Tibial nerve (tissue), 3 donors: Measurements from ENCODE around the gene ZNF184.

Source experiments
- CTCF ChIP-seq, 5 experiments: fragments of 200-600 bp in 3 of 5; fragments of 450-650 bp in 2 of 5; sonication (generic) in 3 of 5; IDR thresholded peaks; one replicate each; pipeline ENCODE4 v1.5.1; 2016 to 2019; ENCODE audit warnings: antibody characterized with exemption in 5 of 5, mild to moderate bottlenecking in 3 of 5, moderate library complexity in 2 of 5
- POLR2A ChIP-seq, 2 donors: fragments of 450-650 bp; IDR thresholded peaks; one replicate each; pipeline ENCODE4 v1.6.1; 2017; ENCODE audit warnings: antibody characterized with exemption in 2 of 2, mild to moderate bottlenecking in 2 of 2, moderate library complexity in 2 of 2

GRCh38 chr6:27414300-27414699 is 58.6 kb downstream of the ZNF184 start:
- no peak for TF ChIP-seq CTCF (IDR thresholded peaks at IDR 0.05)
- no peak for TF ChIP-seq POLR2A (IDR thresholded peaks at IDR 0.05)
